Renal cortical epithelial cell (primary cell): ENCODE results near the gene CORIN. TPM values are rescaled to one million over a fixed set of nuclear protein-coding genes. Genes with fewer than 3 reads are reported as not detected.
"Not testable (repeated sequence)": the region's sequence is repeated elsewhere in the genome, so short reads cannot be mapped to it uniquely, and the experiment has no call there.

Experiments used
- DNase-seq: peaks from one replicate; pipeline ENCODE4 v3.0.0-alpha.2; 2011; ENCODE audit warnings: low read depth
- total RNA-seq: library from RNA; depleted of rRNA; stranded (reverse); fragments of >200 nt; gene quantifications from 2 replicates; pipeline ENCODE4 v1.2.3, GENCODE V29; 2014

Gene CORIN
- total RNA-seq, 1 donor from 2014 or later = 0.15 TPM

- no peak for DNase-seq
These were observed 116.4 kb downstream of the CORIN start for GRCh38 chr4:47721485-47721884.

- no peak for DNase-seq
These were observed 117.1 kb downstream of the CORIN start for GRCh38 chr4:47720787-47721186.

GRCh38 chr4:47719576-47719975, 118.3 kb downstream of the CORIN start:
- DNase-seq = no peak

GRCh38 chr4:47718696-47719095, 119.2 kb downstream of the CORIN start:
- no peak for DNase-seq

GRCh38 chr4:47717188-47717587, 120.7 kb downstream of the CORIN start:
- no peak for DNase-seq

GRCh38 chr4:47715716-47716416, 122.0 kb downstream of the CORIN start:
- DNase-seq = no peak

GRCh38 chr4:47714269-47714668, 123.6 kb downstream of the CORIN start:
- DNase-seq = no peak

GRCh38 chr4:47713129-47713834, 124.6 kb downstream of the CORIN start:
- DNase-seq = no peak

GRCh38 chr4:47711646-47712045, 126.2 kb downstream of the CORIN start:
- no peak for DNase-seq

GRCh38 chr4:47711183-47711582, 126.7 kb downstream of the CORIN start:
- no peak for DNase-seq

GRCh38 chr4:47706352-47706751, 131.5 kb downstream of the CORIN start:
- not testable (repeated sequence) for DNase-seq

GRCh38 chr4:47705326-47705981, 132.4 kb downstream of the CORIN start:
- DNase-seq = peak; percentile 52

- peak; percentile 39 for DNase-seq
These were observed 133.1 kb downstream of the CORIN start for GRCh38 chr4:47704693-47705325.

GRCh38 chr4:47703956-47704355, 133.9 kb downstream of the CORIN start:
- peak; percentile 99 for DNase-seq

- no peak for DNase-seq
These were observed 134.9 kb downstream of the CORIN start for GRCh38 chr4:47703008-47703407.

GRCh38 chr4:47701286-47701685, 136.6 kb downstream of the CORIN start:
- DNase-seq = no peak

- DNase-seq = no peak
These were observed 139.0 kb downstream of the CORIN start for GRCh38 chr4:47698837-47699236.

GRCh38 chr4:47696823-47697222, 141.0 kb downstream of the CORIN start:
- DNase-seq = no peak

- DNase-seq = no peak
These were observed 142.6 kb downstream of the CORIN start for GRCh38 chr4:47695260-47695659.

GRCh38 chr4:47694322-47694721, 143.5 kb downstream of the CORIN start:
- no peak for DNase-seq

- no peak for DNase-seq
These were observed 145.2 kb downstream of the CORIN start for GRCh38 chr4:47692691-47693090.

- not testable (repeated sequence) for DNase-seq
These were observed 146.0 kb downstream of the CORIN start for GRCh38 chr4:47691757-47692383.
